Measurements from ENCODE around the gene KIF26B.
A peak's percentile ranks its signal among the peaks of the same experiment; 100 is the strongest.

KIF26B gene

DNA sequence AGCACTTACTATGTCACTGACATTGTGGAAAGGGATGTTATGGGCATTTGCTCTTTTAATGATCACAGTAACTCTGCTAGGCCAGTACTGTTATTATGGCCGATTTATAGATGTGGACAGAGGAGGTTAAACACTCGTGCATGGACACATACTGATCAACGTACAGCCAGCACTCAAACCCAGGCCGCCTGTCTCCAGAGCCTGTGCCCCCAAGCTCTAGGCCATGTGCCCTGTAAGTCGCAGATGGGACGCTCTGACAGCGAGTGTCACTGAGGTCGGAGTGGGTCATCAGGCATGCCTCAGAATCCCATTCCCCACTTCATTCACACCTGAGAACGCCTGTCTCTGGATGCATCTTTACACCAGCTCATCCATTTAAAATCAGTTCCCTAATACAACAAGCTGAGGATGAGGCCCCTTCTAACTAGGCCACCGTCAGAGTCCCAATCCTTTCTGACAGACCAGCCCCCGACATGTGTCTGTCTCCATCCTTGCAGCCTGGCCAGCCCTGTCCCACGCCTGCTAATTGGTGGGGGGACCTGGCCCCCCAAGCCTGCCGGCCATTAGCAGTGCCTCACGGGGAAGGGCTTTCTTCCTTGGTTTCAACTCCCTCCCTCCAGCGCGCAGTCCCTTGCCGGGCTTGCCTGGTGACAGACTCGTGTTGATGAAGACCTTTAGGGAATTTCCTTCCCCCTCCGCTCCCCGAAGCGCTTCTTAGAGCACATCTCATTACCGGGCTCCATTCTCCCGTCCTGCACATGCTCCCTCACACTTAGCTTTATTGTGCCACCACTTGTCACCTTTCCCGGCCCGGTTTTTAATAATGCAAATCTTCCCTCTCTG, 436.8 kb downstream of the KIF26B start:
- H3K4me3 ChIP-seq (ENCODE audit: control insufficient read depth, low read depth, low read length): no peak overlapping the region
- TF ChIP-seq CTCF (IDR thresholded peaks at IDR 0.05; ENCODE audit: control insufficient read depth, insufficient read depth, low read depth, low read length, missing control alignments): no peak
- DNase-seq (ENCODE audit: low read depth): no peak

- no peak for TF ChIP-seq CTCF (IDR thresholded peaks at IDR 0.05; ENCODE audit: control insufficient read depth, insufficient read depth, low read depth, low read length, missing control alignments)
- DNase-seq (ENCODE audit: low read depth): no peak
- H3K4me3 ChIP-seq (ENCODE audit: control insufficient read depth, low read depth, low read length): no peak overlapping the region
Measured at GRCh38 chr1:245592189-245592460, 437.3 kb downstream of the KIF26B start.

- DNase-seq (ENCODE audit: low read depth): no peak
- H3K4me3 ChIP-seq (ENCODE audit: control insufficient read depth, low read depth, low read length): no peak overlapping the region
- TF ChIP-seq CTCF (IDR thresholded peaks at IDR 0.05; ENCODE audit: control insufficient read depth, insufficient read depth, low read depth, low read length, missing control alignments): no peak
Measured at GRCh38 chr1:245598524-245599305, 443.9 kb downstream of the KIF26B start.

GRCh38 chr1:245599371-245600174, 444.8 kb downstream of the KIF26B start:
- no peak overlapping the region for H3K4me3 ChIP-seq (ENCODE audit: control insufficient read depth, low read depth, low read length)
- TF ChIP-seq CTCF (IDR thresholded peaks at IDR 0.05; ENCODE audit: control insufficient read depth, insufficient read depth, low read depth, low read length, missing control alignments): no peak
- DNase-seq (ENCODE audit: low read depth): peak; percentile 96

DNA sequence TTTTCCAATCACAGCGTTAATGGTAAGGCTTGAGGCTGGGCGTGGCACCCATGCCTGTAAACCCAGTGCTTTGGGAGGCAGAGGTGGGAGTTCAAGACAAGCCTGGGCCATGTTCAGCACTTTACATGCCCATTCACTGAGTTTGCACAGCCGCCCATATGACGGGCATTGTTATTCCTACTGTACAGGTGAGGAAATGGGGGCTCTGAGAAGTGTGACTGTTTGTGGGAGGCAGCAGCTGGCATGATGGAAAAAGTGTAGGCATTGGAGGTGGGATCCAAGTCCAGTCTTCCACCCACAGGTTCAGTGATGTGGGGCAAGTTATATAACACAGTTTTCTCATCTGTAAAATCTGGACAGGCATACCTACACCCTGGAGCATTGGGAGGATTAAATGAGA, 445.9 kb downstream of the KIF26B start:
- no peak for DNase-seq (ENCODE audit: low read depth)
- TF ChIP-seq CTCF (IDR thresholded peaks at IDR 0.05; ENCODE audit: control insufficient read depth, insufficient read depth, low read depth, low read length, missing control alignments): no peak
- H3K4me3 ChIP-seq (ENCODE audit: control insufficient read depth, low read depth, low read length): no peak overlapping the region

GRCh38 chr1:245603311-245603865, 448.6 kb downstream of the KIF26B start:
- H3K4me3 ChIP-seq (ENCODE audit: control insufficient read depth, low read depth, low read length): no peak overlapping the region
- DNase-seq (ENCODE audit: low read depth): no peak
- TF ChIP-seq CTCF (IDR thresholded peaks at IDR 0.05; ENCODE audit: control insufficient read depth, insufficient read depth, low read depth, low read length, missing control alignments): no peak

Measured in AG09309 (cell line).